Endodermal cell (in vitro differentiated cells): Measurements from ENCODE around the gene USP37. TPM values are rescaled to one million over a fixed set of nuclear protein-coding genes. Genes with fewer than 3 reads are reported as not detected.

ENCODE experiments used
- DNase-seq: peaks from one replicate; pipeline ENCODE4 v3.0.0-alpha.2; 2017
- H3K27ac ChIP-seq: 2 replicates; pipeline ENCODE4 v1.5.1; 2013; ENCODE audit warnings: mild to moderate bottlenecking, low read depth, low read length, moderate library complexity
- H3K27me3 ChIP-seq: 2 replicates; pipeline ENCODE4 v1.6.1; 2013; ENCODE audit warnings: mild to moderate bottlenecking, low read length, moderate library complexity; ENCODE audit not compliant: insufficient read depth, control insufficient read depth, poor library complexity, severe bottlenecking
- H3K36me3 ChIP-seq: 2 replicates; pipeline ENCODE4 v1.7.0; 2013; ENCODE audit warnings: mild to moderate bottlenecking, low read length, moderate library complexity; ENCODE audit not compliant: control insufficient read depth, insufficient read depth
- H3K4me1 ChIP-seq: one replicate; pipeline ENCODE4 v1.7.0; 2013; ENCODE audit warnings: low read length; ENCODE audit not compliant: control insufficient read depth, insufficient read depth
- H3K4me3 ChIP-seq: 2 replicates; pipeline ENCODE4 v1.5.1; 2013; ENCODE audit warnings: mild to moderate bottlenecking, low read length, moderate library complexity
- H3K9ac ChIP-seq: 2 replicates; pipeline ENCODE4 v1.6.1; 2013; ENCODE audit warnings: mild to moderate bottlenecking, low read length, moderate library complexity; ENCODE audit not compliant: poor library complexity, severe bottlenecking; ENCODE audit errors: extremely low read depth
- H3K9me3 ChIP-seq: 2 replicates; pipeline ENCODE4 v1.6.1; 2013; ENCODE audit warnings: mild to moderate bottlenecking, low read length, moderate library complexity; ENCODE audit not compliant: control insufficient read depth
- H3K27ac Mint-ChIP-seq: 2 replicates; pipeline ENCODE4 v1.8.0; 2020; ENCODE audit warnings: mixed read lengths
- H3K27me3 Mint-ChIP-seq: 2 replicates; pipeline ENCODE4 v1.8.0; 2021; ENCODE audit warnings: mild to moderate bottlenecking, mixed read lengths; ENCODE audit not compliant: insufficient read depth
- H3K36me3 Mint-ChIP-seq: 2 replicates; pipeline ENCODE4 v1.8.0; 2020; ENCODE audit warnings: low read depth, mixed read lengths
- H3K4me1 Mint-ChIP-seq: 2 replicates; pipeline ENCODE4 v1.8.0; 2020; ENCODE audit warnings: mixed read lengths
- H3K4me3 Mint-ChIP-seq: 2 replicates; pipeline ENCODE4 v1.8.0; 2020; ENCODE audit warnings: mild to moderate bottlenecking, moderate library complexity, mixed read lengths
- H3K9me3 Mint-ChIP-seq: 2 replicates; pipeline ENCODE4 v1.8.0; 2020; ENCODE audit warnings: mild to moderate bottlenecking, mixed read lengths
- CTCF ChIP-seq: fragments of 200-600 bp; sonication (generic); conservative IDR thresholded peaks from 2 replicates; pipeline ENCODE4 v1.5.0; 2021; ENCODE audit warnings: antibody characterized with exemption, mild to moderate bottlenecking
- WGBS, 2 experiments: methylation state at CpG; one replicate each; pipeline versions ENCODE4 v1.1.5 to v1.1.7; 2013; ENCODE audit warnings: missing lambda C conversion rate in 2 of 2, mixed read lengths in 1 of 2; ENCODE audit not compliant: insufficient coverage in 1 of 2, insufficient read length in 1 of 2; 5-methylcytosine and 5-hydroxymethylcytosine counted together
- total RNA-seq, 2 donors: library from RNA; stranded (reverse); fragmentation: NEBNext Ultra II Directional in 1 of 2; extraction: Animal tissue kit (Norgen Biotek cat#: 25700) in 1 of 2; gene quantifications; 2 replicates in 1 of 2; 3 replicates in 1 of 2; pipeline ENCODE4 v1.2.1, GENCODE V29; 2021

USP37 gene
- total RNA-seq, 2 donors from 2014 or later = 23.2 to 24.0 TPM

GRCh38 chr2:218437969-218438368 is 130.2 kb downstream of the USP37 start:
- no peaks in the 10 kb centered on the region for H3K9me3 Mint-ChIP-seq
- Histone ChIP-seq H3K36me3 (peaks cover 15% of the 10 kb centered on the region), H3K4me1 (no peaks in the 10 kb centered on the region), H3K27ac (no peak overlapping the region), H3K9ac (no peak overlapping the region), H3K27me3 (no peaks in the 10 kb centered on the region), H3K9me3 (no peaks in the 10 kb centered on the region), H3K4me3 (no peak overlapping the region)
- H3K27ac Mint-ChIP-seq = no peak overlapping the region
- WGBS, 2 experiments = 91% methylated on average over 1 of the region's 1 CpG; no CpG with 5 or more reads in 1 of the 2 experiments
- H3K27me3 Mint-ChIP-seq = no peaks in the 10 kb centered on the region
- TF ChIP-seq CTCF = no peak
- DNase-seq = no peak
- H3K4me1 Mint-ChIP-seq = no peaks in the 10 kb centered on the region
- peaks cover 37% of the 10 kb centered on the region for H3K36me3 Mint-ChIP-seq
- H3K4me3 Mint-ChIP-seq = no peak overlapping the region

- TF ChIP-seq CTCF = no peak
- Mint-ChIP-seq H3K27me3 (no peaks in the 10 kb centered on the region), H3K36me3 (peaks cover 35% of the 10 kb centered on the region), H3K27ac (no peak overlapping the region), H3K9me3 (no peaks in the 10 kb centered on the region), H3K4me3 (no peak overlapping the region), H3K4me1 (no peaks in the 10 kb centered on the region)
- H3K9me3 ChIP-seq = no peaks in the 10 kb centered on the region
- H3K36me3 ChIP-seq = peaks cover 11% of the 10 kb centered on the region
- WGBS, 2 experiments = 91 to 96% methylated on average over 4 to 5 of the region's 5 CpGs
- no peak overlapping the region for H3K9ac ChIP-seq
- no peaks in the 10 kb centered on the region for H3K4me1 ChIP-seq
- no peak overlapping the region for H3K4me3 ChIP-seq
- H3K27me3 ChIP-seq = no peaks in the 10 kb centered on the region
- DNase-seq = no peak
- H3K27ac ChIP-seq = no peak overlapping the region
Measured at GRCh38 chr2:218436992-218437391, 131.2 kb downstream of the USP37 start.

GRCh38 chr2:218435003-218435982 is 132.9 kb downstream of the USP37 start:
- WGBS, 2 experiments = 87 to 93% methylated on average over 4 to 11 of the region's 11 CpGs
- Histone ChIP-seq H3K4me3 (no peak overlapping the region), H3K27ac (no peak overlapping the region), H3K9ac (no peak overlapping the region), H3K36me3 (peaks cover 11% of the 10 kb centered on the region), H3K9me3 (no peaks in the 10 kb centered on the region), H3K4me1 (no peaks in the 10 kb centered on the region), H3K27me3 (no peaks in the 10 kb centered on the region)
- H3K9me3 Mint-ChIP-seq = no peaks in the 10 kb centered on the region
- H3K4me3 Mint-ChIP-seq = no peak overlapping the region
- no peaks in the 10 kb centered on the region for H3K4me1 Mint-ChIP-seq
- no peak for TF ChIP-seq CTCF
- H3K36me3 Mint-ChIP-seq = peaks cover 29% of the 10 kb centered on the region
- no peaks in the 10 kb centered on the region for H3K27me3 Mint-ChIP-seq
- no peak overlapping the region for H3K27ac Mint-ChIP-seq
- peak; percentile 38 for DNase-seq
